Hepatocyte (in vitro differentiated cells): ENCODE measurements around the gene COG2.

Experiments
- CTCF ChIP-seq: fragments of 200-600 bp; sonication (generic); IDR thresholded peaks from 2 replicates; pipeline ENCODE4 v1.5.1; 2016; ENCODE audit warnings: antibody characterized with exemption, mild to moderate bottlenecking; ENCODE audit not compliant: poor library complexity
- EZH2 ChIP-seq: fragments of 200-600 bp; sonication (generic); IDR thresholded peaks from 2 replicates; pipeline ENCODE4 v1.6.1; 2016; ENCODE audit warnings: antibody characterized with exemption, mild to moderate bottlenecking, borderline replicate concordance
- EZH2phosphoT487 ChIP-seq: fragments of 200-600 bp; sonication (generic); IDR thresholded peaks from one replicate; pipeline ENCODE4 v1.6.1; 2018; ENCODE audit warnings: antibody characterized with exemption, mild to moderate bottlenecking, low read depth, moderate library complexity; ENCODE audit not compliant: unreplicated experiment, severe bottlenecking

GRCh38 chr1:230725256-230726012 is 83.2 kb downstream of the COG2 start:
- TF ChIP-seq CTCF (no peak), EZH2 (no peak), EZH2phosphoT487 (no peak)
